ENCODE results near the gene RIMOC1. TPM values are rescaled to one million over a fixed set of nuclear protein-coding genes. Genes with fewer than 3 reads are reported as not detected.

The RIMOC1 gene
- total and polyA plus RNA-seq, 10 of the 15 experiments (the other 5 are each of a cell fraction or from before 2014, with no cell fraction given), result 3.9 to 33.1 (median 16.0) TPM

GRCh38 chr5:41858890-41859289 lies 45.3 kb upstream of the RIMOC1 start:
- ChIA-PET RAD21 (ENCODE audit: unreplicated experiment) (interaction anchor here (1.7 to 2.3 kb wide), 2 partner anchors 67 to 198 kb away, joined by 3 to 16 read pairs; partner anchors contain the start of gene FBXO4), SMC1A (ENCODE audit: uncharacterized antibody, unreplicated experiment) (interaction anchor here (0.6 to 8.5 kb wide), 6 partner anchors 68 to 797 kb away, joined by 3 to 172 read pairs (median 4); no protein-coding TSS in a partner anchor), CTCF (interaction anchor here (0.7 to 11.0 kb wide), 8 partner anchors 8 to 909 kb away, joined by 3 to 300 read pairs (median 5); no protein-coding TSS in a partner anchor), POLR2A (no interaction called here)
- ATAC-seq (no peak), DNase-seq (ENCODE audit: low read depth, low spot score) (no peak), FAIRE-seq (no peak)
- Histone ChIP-seq H3K4me2 (ENCODE audit: control insufficient read depth, insufficient read depth) (no peak overlapping the region), H3K9me3 (replicated peaks; ENCODE audit: control insufficient read depth, insufficient read depth, low read length) (no peaks in the 10 kb centered on the region), H3K27ac (ENCODE audit: control insufficient read depth, insufficient read depth) (no peak overlapping the region), H3K4me1 (ENCODE audit: control insufficient read depth, insufficient read depth, low read length) (no peaks in the 10 kb centered on the region), H3K9ac (ENCODE audit: control insufficient read depth, insufficient read depth, low read length) (no peak overlapping the region), H3K79me2 (ENCODE audit: control insufficient read depth, insufficient read depth, low read length) (peaks cover 6% of the 10 kb centered on the region), H3K36me3 (ENCODE audit: control insufficient read depth in 2 of 2, insufficient read depth in 2 of 2, low read length in 1 of 2) (peaks cover 0 to 15% of the 10 kb centered on the region in 2 experiments; a peak in 2 of 4 replicates), H2AFZ (ENCODE audit: control insufficient read depth, low read depth, low read length) (no peak overlapping the region), H3K4me3 (no peak overlapping the region), H3K27me3 (replicated peaks in 1 of 2; ENCODE audit: control insufficient read depth in 2 of 2, insufficient read depth in 2 of 2, low read length in 1 of 2) (no peaks in the 10 kb centered on the region), H4K20me1 (ENCODE audit: control insufficient read depth, insufficient read depth) (no peaks in the 10 kb centered on the region)
- no TSS peak for BruUV-seq (replicated peaks)
- TF ChIP-seq IKZF2 (IDR thresholded peaks at IDR 0.05) (no peak), CHD4 (IDR thresholded peaks at IDR 0.05) (no peak), MTA2 (IDR thresholded peaks at IDR 0.05; ENCODE audit: low read depth) (no peak), IRF3 (IDR thresholded peaks at IDR 0.05) (no peak), IKZF1 (conservative IDR thresholded peaks at IDR 0.05) (no peak), TARDBP (IDR thresholded peaks at IDR 0.05; ENCODE audit: borderline replicate concordance) (no peak), BHLHE40 (IDR thresholded peaks at IDR 0.05; ENCODE audit: borderline replicate concordance in 1 of 2, low read depth in 2 of 2, low read length in 1 of 2) (no peak), RB1 (IDR thresholded peaks at IDR 0.05; ENCODE audit: borderline replicate concordance) (no peak), ZZZ3 (IDR thresholded peaks at IDR 0.05; ENCODE audit: control insufficient read depth, insufficient read length, low read depth) (no peak), CREM (IDR thresholded peaks at IDR 0.05; ENCODE audit: low read depth) (no peak), PRDM15 (CRISPR knock-in tag; IDR thresholded peaks at IDR 0.05) (no peak), IRF4 (IDR thresholded peaks at IDR 0.05; ENCODE audit: low read depth, low read length) (no peak), HDAC2 (IDR thresholded peaks at IDR 0.05) (no peak), IRF5 (IDR thresholded peaks at IDR 0.05; ENCODE audit: borderline replicate concordance) (no peak), TBL1XR1 (IDR thresholded peaks at IDR 0.05; ENCODE audit: low read depth, low read length) (no peak), POLR2A (IDR thresholded peaks at IDR 0.05; ENCODE audit: low read depth, low read length) (no peak), PKNOX1 (IDR thresholded peaks at IDR 0.05) (no peak), ESRRA (IDR thresholded peaks at IDR 0.05; ENCODE audit: low read length) (no peak)
- 94% methylated on average over 2 of the region's 2 CpGs for WGBS (ENCODE audit: insufficient coverage, insufficient replicate concordance, low lambda C conversion rate, missing lambda C conversion rate)
- intact Hi-C loops (cut with micrococcal nuclease; ENCODE audit: unreplicated experiment), result loop anchor here (5.0 kb wide), 2 partner anchors 908 to 1028 kb away; no protein-coding TSS in a partner anchor
- in situ Hi-C loops (cut with MboI), result loop anchor here (5.0 to 10.0 kb wide), 3 partner anchors 198 to 906 kb away; no protein-coding TSS in a partner anchor
